ENCODE measurements around the gene DNM3. TPM values are rescaled to one million over a fixed set of nuclear protein-coding genes. Genes with fewer than 3 reads are reported as not detected.
"Not testable (repeated sequence)": the region's sequence is repeated elsewhere in the genome, so short reads cannot be mapped to it uniquely, and the experiment has no call there.

DNM3 gene
- total RNA-seq, 1 donor from 2014 or later = 1.8 TPM

- peak; percentile 93 for DNase-seq (ENCODE audit: low read depth)
- no peak overlapping the region for H3K4me3 ChIP-seq (ENCODE audit: low read depth, low read length)
- no peak for TF ChIP-seq CTCF (conservative IDR thresholded peaks at IDR 0.05; ENCODE audit: low read depth, low read length)
These were observed 164.6 kb downstream of the DNM3 start for GRCh38 chr1:172005856-172006255.

- no peak overlapping the region for H3K4me3 ChIP-seq (ENCODE audit: low read depth, low read length)
- DNase-seq (ENCODE audit: low read depth) = no peak
- no peak for TF ChIP-seq CTCF (conservative IDR thresholded peaks at IDR 0.05; ENCODE audit: low read depth, low read length)
These were observed 165.4 kb downstream of the DNM3 start for GRCh38 chr1:172006660-172007059.

GRCh38 chr1:172018727-172019311 is 177.5 kb downstream of the DNM3 start:
- no peak for TF ChIP-seq CTCF (conservative IDR thresholded peaks at IDR 0.05; ENCODE audit: low read depth, low read length)
- H3K4me3 ChIP-seq (ENCODE audit: low read depth, low read length) = no peak overlapping the region
- DNase-seq (ENCODE audit: low read depth) = no peak

GRCh38 chr1:172019976-172020375 is 178.7 kb downstream of the DNM3 start:
- H3K4me3 ChIP-seq (ENCODE audit: low read depth, low read length) = no peak overlapping the region
- no peak for DNase-seq (ENCODE audit: low read depth)
- no peak for TF ChIP-seq CTCF (conservative IDR thresholded peaks at IDR 0.05; ENCODE audit: low read depth, low read length)

GRCh38 chr1:172024516-172024915 is 183.2 kb downstream of the DNM3 start:
- H3K4me3 ChIP-seq (ENCODE audit: low read depth, low read length) = no peak overlapping the region
- no peak for DNase-seq (ENCODE audit: low read depth)
- TF ChIP-seq CTCF (conservative IDR thresholded peaks at IDR 0.05; ENCODE audit: low read depth, low read length) = no peak

- H3K4me3 ChIP-seq (ENCODE audit: low read depth, low read length); DNase-seq (ENCODE audit: low read depth): not testable (repeated sequence)
These were observed 183.8 kb downstream of the DNM3 start for GRCh38 chr1:172024944-172025738.

- DNase-seq (ENCODE audit: low read depth) = peak; percentile 23
- TF ChIP-seq CTCF (conservative IDR thresholded peaks at IDR 0.05; ENCODE audit: low read depth, low read length) = no peak
- no peak overlapping the region for H3K4me3 ChIP-seq (ENCODE audit: low read depth, low read length)
These were observed 199.2 kb downstream of the DNM3 start for GRCh38 chr1:172040466-172040865.

Data from epithelial cell of proximal tubule (primary cell).